H9 (cell line): ENCODE results near the gene LRRC42. TPM values are rescaled to one million over a fixed set of nuclear protein-coding genes. Genes with fewer than 3 reads are reported as not detected.

Experiments used
- DNase-seq: peaks from one replicate; pipeline ENCODE4 v3.0.0-alpha.2; 2017
- H2AFZ ChIP-seq: one replicate; pipeline ENCODE4 v1.6.1; 2013; ENCODE audit warnings: mild to moderate bottlenecking, low read length, control low read depth, moderate library complexity
- H2AK5ac ChIP-seq: 2 replicates; pipeline ENCODE4 v1.6.1; 2013; ENCODE audit warnings: low read length, control low read depth, mixed read lengths; ENCODE audit not compliant: insufficient read length
- H2BK120ac ChIP-seq: one replicate; pipeline ENCODE4 v1.6.1; 2013; ENCODE audit warnings: low read depth, mild to moderate bottlenecking, low read length, control low read depth, inconsistent platforms; ENCODE audit not compliant: poor library complexity, severe bottlenecking
- H2BK12ac ChIP-seq: 2 replicates; pipeline ENCODE4 v1.6.1; 2013; ENCODE audit warnings: low read length, control low read depth, mixed read lengths, low read depth; ENCODE audit not compliant: insufficient read length
- H2BK15ac ChIP-seq: 2 replicates; pipeline ENCODE4 v1.6.1; 2013; ENCODE audit warnings: low read depth, low read length, control low read depth
- H2BK20ac ChIP-seq: one replicate; pipeline ENCODE4 v1.6.1; 2013; ENCODE audit warnings: low read depth, mild to moderate bottlenecking, low read length, control low read depth, inconsistent platforms; ENCODE audit not compliant: poor library complexity, severe bottlenecking
- H2BK5ac ChIP-seq: 2 replicates; pipeline ENCODE4 v1.6.1; 2013; ENCODE audit warnings: low read length, control low read depth, mixed read lengths; ENCODE audit not compliant: insufficient read length
- H3K14ac ChIP-seq: 2 replicates; pipeline ENCODE4 v1.6.1; 2013; ENCODE audit warnings: low read length, control low read depth; ENCODE audit not compliant: insufficient read depth
- H3K18ac ChIP-seq: 2 replicates; pipeline ENCODE4 v1.6.1; 2013; ENCODE audit warnings: low read depth, mild to moderate bottlenecking, mixed read lengths, low read length, control low read depth; ENCODE audit not compliant: insufficient read length
- H3K23ac ChIP-seq: 2 replicates; pipeline ENCODE4 v1.6.1; 2013; ENCODE audit warnings: low read length, control low read depth, mixed read lengths, low read depth; ENCODE audit not compliant: insufficient read length
- H3K23me2 ChIP-seq: 2 replicates; pipeline ENCODE4 v1.6.1; 2013; ENCODE audit warnings: low read depth, mild to moderate bottlenecking, mixed read lengths, low read length, control low read depth; ENCODE audit not compliant: insufficient read length, poor library complexity, severe bottlenecking
- H3K27ac ChIP-seq: 2 replicates; pipeline ENCODE4 v1.5.1; 2013; ENCODE audit warnings: low read length, control low read depth, mixed read lengths, low read depth; ENCODE audit not compliant: insufficient read length
- H3K27me3 ChIP-seq: 2 replicates; pipeline ENCODE4 v1.6.1; 2013; ENCODE audit warnings: low read length, control low read depth, inconsistent platforms; ENCODE audit not compliant: insufficient read depth
- H3K4ac ChIP-seq: 2 replicates; pipeline ENCODE4 v1.6.1; 2013; ENCODE audit warnings: low read depth, mild to moderate bottlenecking, control low read depth, inconsistent platforms, low read length, moderate library complexity
- H3K4me1 ChIP-seq: 2 replicates; pipeline ENCODE4 v1.6.1; 2013; ENCODE audit warnings: low read length, control low read depth, inconsistent platforms; ENCODE audit not compliant: insufficient read depth
- H3K4me2 ChIP-seq: 2 replicates; pipeline ENCODE4 v1.6.1; 2013; ENCODE audit warnings: low read length, control low read depth, mixed read lengths; ENCODE audit not compliant: insufficient read length, insufficient read depth
- H3K56ac ChIP-seq: 2 replicates; pipeline ENCODE4 v1.6.1; 2013; ENCODE audit warnings: low read depth, mild to moderate bottlenecking, mixed read lengths, low read length, control low read depth; ENCODE audit not compliant: insufficient read length
- H3K79me1 ChIP-seq: 2 replicates; pipeline ENCODE4 v1.6.1; 2013; ENCODE audit warnings: low read depth, mild to moderate bottlenecking, moderate library complexity, low read length, control low read depth, inconsistent platforms; ENCODE audit not compliant: insufficient read depth, poor library complexity, severe bottlenecking
- H3K79me2 ChIP-seq: 2 replicates; pipeline ENCODE4 v1.6.1; 2013; ENCODE audit warnings: low read length, control low read depth, inconsistent platforms; ENCODE audit not compliant: insufficient read depth
- H3K9ac ChIP-seq: 2 replicates; pipeline ENCODE4 v1.6.1; 2013; ENCODE audit warnings: low read length, control low read depth, mixed read lengths; ENCODE audit not compliant: insufficient read length; ENCODE audit errors: extremely low read depth
- H3K9me3 ChIP-seq: one replicate; pipeline ENCODE4 v1.6.1; 2013; ENCODE audit warnings: low read depth, low read length, inconsistent platforms; ENCODE audit not compliant: control insufficient read depth
- H3T11ph ChIP-seq: one replicate; pipeline ENCODE4 v1.6.1; 2013; ENCODE audit warnings: mild to moderate bottlenecking, low read length, control low read depth, inconsistent platforms
- H4K20me1 ChIP-seq: one replicate; pipeline ENCODE4 v1.6.1; 2013; ENCODE audit not compliant: control insufficient read depth, insufficient read length, insufficient read depth
- H4K5ac ChIP-seq: 2 replicates; pipeline ENCODE4 v1.6.1; 2013; ENCODE audit warnings: low read depth, mild to moderate bottlenecking, mixed read lengths, low read length, control low read depth; ENCODE audit not compliant: insufficient read length
- H4K8ac ChIP-seq: replicated peaks from 2 replicates; pipeline ENCODE4 v1.6.1; 2013; ENCODE audit warnings: low read length, control low read depth, mixed read lengths, low read depth; ENCODE audit not compliant: insufficient read length
- H4K91ac ChIP-seq: 2 replicates; pipeline ENCODE4 v1.6.1; 2013; ENCODE audit warnings: low read depth, mild to moderate bottlenecking, moderate library complexity, mixed read lengths, low read length, control low read depth; ENCODE audit not compliant: insufficient read length
- H3K27ac Mint-ChIP-seq, 3 experiments: 2 replicates in 2 of 3; 3 replicates in 1 of 3; pipeline ENCODE4 v1.8.0; 2020 to 2021; ENCODE audit warnings: mixed read lengths in 3 of 3, mild to moderate bottlenecking in 1 of 3, moderate library complexity in 1 of 3
- H3K27me3 Mint-ChIP-seq: 2 replicates; pipeline ENCODE4 v1.8.0; 2021; ENCODE audit warnings: low read depth, mild to moderate bottlenecking, moderate library complexity, mixed read lengths
- H3K36me3 Mint-ChIP-seq, 3 experiments: 2 replicates in 2 of 3; 3 replicates in 1 of 3; pipeline ENCODE4 v1.8.0; 2020 to 2021; ENCODE audit warnings: low read depth in 3 of 3, mixed read lengths in 3 of 3; ENCODE audit not compliant: insufficient read depth in 1 of 3
- H3K4me1 Mint-ChIP-seq, 2 experiments: 2 replicates each; pipeline ENCODE4 v1.8.0; 2020; ENCODE audit warnings: mixed read lengths in 2 of 2
- H3K4me3 Mint-ChIP-seq, 2 experiments: 2 replicates in 1 of 2; 3 replicates in 1 of 2; pipeline ENCODE4 v1.8.0; 2020 to 2021; ENCODE audit warnings: mild to moderate bottlenecking in 2 of 2, mixed read lengths in 2 of 2, moderate library complexity in 1 of 2
- H3K9me3 Mint-ChIP-seq, 2 experiments: 2 replicates in 1 of 2; 3 replicates in 1 of 2; pipeline ENCODE4 v1.8.0; 2020; ENCODE audit warnings: mild to moderate bottlenecking in 2 of 2, mixed read lengths in 2 of 2, moderate library complexity in 1 of 2
- WGBS: extraction: QIAGEN DNeasy Blood & Tissue Kit; methylation state at CpG from one replicate; pipeline ENCODE4 v1.1.7; 2013; ENCODE audit warnings: missing lambda C conversion rate, low lambda C conversion rate, mixed read lengths; ENCODE audit not compliant: insufficient read length; ENCODE audit errors: extremely low coverage; 5-methylcytosine and 5-hydroxymethylcytosine counted together
- total RNA-seq: library from RNA; stranded (reverse); gene quantifications from 2 replicates; pipeline ENCODE4 v1.2.1, GENCODE V29; 2021
- TF ChIP-seq, protein P1 (sequence below): fragments of 200-600 bp; sonication (generic); conservative IDR thresholded peaks from 3 replicates; pipeline ENCODE4 v1.8.0; 2021; ENCODE audit warnings: antibody characterized with exemption, mild to moderate bottlenecking

The LRRC42 gene
- total RNA-seq, 1 experiment from 2014 or later, result 36.3 TPM

DNA sequence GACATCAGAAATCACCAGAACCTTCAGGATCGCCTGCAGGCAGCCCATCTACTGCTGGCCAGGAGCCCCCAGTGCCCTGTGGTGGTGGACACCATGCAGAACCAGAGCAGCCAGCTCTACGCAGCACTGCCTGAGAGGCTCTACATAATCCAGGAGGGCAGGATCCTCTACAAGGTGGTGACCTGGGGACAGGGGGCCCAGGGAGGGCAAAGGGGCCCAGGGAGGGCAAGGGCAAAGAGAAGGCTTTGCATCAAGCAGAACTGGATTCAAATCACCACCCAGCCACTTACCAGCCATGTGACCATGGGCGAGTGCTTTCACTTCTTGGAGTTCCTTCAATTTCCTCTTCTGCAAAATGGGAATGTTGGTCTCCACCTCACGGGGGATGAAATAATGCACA lies 40.0 kb upstream of the LRRC42 start:
- H2BK5ac ChIP-seq, result no peak overlapping the region
- no peak overlapping the region for H3K9ac ChIP-seq
- Mint-ChIP-seq H3K4me3 (no peak overlapping the region), H3K27me3 (no peaks in the 10 kb centered on the region; the same call in 1 of the 2 replicates), H3K36me3 (no peaks in the 10 kb centered on the region), H3K4me1 (0 out of 4 replicates have a peak, but pooled peaks cover 0 to 5% of the 10 kb centered on the region in 2 experiments), H3K9me3 (no peaks in the 10 kb centered on the region), H3K27ac (no peak overlapping the region)
- H3K14ac ChIP-seq, result peak overlapping the region; percentile 25; the same call in 1 of the 2 replicates
- H2BK120ac ChIP-seq, result no peak overlapping the region
- no peak overlapping the region for H2AFZ ChIP-seq
- H4K8ac ChIP-seq, result no peak overlapping the region
- H3K79me2 ChIP-seq, result no peaks in the 10 kb centered on the region
- no peak overlapping the region for H3K4me2 ChIP-seq
- H3K4me1 ChIP-seq, result no peaks in the 10 kb centered on the region
- TF ChIP-seq, protein P1, sequence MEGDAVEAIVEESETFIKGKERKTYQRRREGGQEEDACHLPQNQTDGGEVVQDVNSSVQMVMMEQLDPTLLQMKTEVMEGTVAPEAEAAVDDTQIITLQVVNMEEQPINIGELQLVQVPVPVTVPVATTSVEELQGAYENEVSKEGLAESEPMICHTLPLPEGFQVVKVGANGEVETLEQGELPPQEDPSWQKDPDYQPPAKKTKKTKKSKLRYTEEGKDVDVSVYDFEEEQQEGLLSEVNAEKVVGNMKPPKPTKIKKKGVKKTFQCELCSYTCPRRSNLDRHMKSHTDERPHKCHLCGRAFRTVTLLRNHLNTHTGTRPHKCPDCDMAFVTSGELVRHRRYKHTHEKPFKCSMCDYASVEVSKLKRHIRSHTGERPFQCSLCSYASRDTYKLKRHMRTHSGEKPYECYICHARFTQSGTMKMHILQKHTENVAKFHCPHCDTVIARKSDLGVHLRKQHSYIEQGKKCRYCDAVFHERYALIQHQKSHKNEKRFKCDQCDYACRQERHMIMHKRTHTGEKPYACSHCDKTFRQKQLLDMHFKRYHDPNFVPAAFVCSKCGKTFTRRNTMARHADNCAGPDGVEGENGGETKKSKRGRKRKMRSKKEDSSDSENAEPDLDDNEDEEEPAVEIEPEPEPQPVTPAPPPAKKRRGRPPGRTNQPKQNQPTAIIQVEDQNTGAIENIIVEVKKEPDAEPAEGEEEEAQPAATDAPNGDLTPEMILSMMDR, result no peak
- H3T11ph ChIP-seq, result no peak overlapping the region
- no CpG with 5 or more reads among the region's 4 CpGs for WGBS
- no peaks in the 10 kb centered on the region for H3K23me2 ChIP-seq
- no peak overlapping the region for H3K18ac ChIP-seq
- H3K4ac ChIP-seq, result no peak overlapping the region
- no peak overlapping the region for H4K5ac ChIP-seq
- H3K27me3 ChIP-seq, result no peaks in the 10 kb centered on the region
- H3K9me3 ChIP-seq, result no peaks in the 10 kb centered on the region
- no peaks in the 10 kb centered on the region for H3K79me1 ChIP-seq
- H3K27ac ChIP-seq, result no peak overlapping the region
- H3K56ac ChIP-seq, result no peak overlapping the region
- no peak overlapping the region for H2AK5ac ChIP-seq
- no peaks in the 10 kb centered on the region for H4K20me1 ChIP-seq
- H2BK15ac ChIP-seq, result no peak overlapping the region
- no peak overlapping the region for H4K91ac ChIP-seq
- H2BK12ac ChIP-seq, result no peak overlapping the region
- no peak overlapping the region for H3K23ac ChIP-seq
- DNase-seq, result no peak
- no peak overlapping the region for H2BK20ac ChIP-seq
